Measurements from ENCODE around the gene TRAF4.

TRAF4 gene

DNA sequence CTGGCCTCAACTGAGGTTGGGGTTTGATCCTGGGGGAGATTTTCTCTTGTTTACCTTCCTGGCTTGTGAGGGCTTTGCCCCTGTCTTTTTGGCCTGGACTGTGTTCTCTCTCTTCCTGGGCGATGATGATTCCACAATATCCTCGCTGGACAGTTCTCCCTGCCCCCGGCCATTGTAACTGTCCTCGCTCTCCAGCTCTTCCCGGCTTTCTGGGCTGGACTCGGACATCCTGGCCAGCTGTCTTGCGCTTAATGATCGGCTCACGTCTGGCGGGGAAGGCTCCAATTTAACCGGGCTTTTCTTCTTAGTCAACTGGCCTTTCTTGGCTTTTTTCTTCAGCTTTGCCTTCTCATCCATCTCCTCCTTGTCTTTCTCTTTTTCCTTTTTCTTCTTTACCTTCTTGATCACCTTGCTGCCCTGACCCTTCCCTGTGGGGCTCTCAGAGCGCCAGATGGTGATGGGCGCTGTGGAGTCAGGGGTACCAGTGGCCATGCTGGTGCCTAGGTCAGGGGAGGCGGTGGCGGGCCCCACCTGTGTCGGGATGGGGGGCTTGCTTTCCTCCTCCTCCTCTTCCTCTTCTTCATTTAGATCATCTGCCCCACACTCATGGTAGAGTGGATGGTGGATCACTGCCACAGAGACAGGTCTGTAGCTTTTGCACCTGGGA, 40.1 kb upstream of the TRAF4 start:
- TF ChIP-seq CTCF (conservative IDR thresholded peaks at IDR 0.05; ENCODE audit: low read depth, low read length): no peak
- no peak overlapping the region for H3K4me3 ChIP-seq (ENCODE audit: low read length)
- DNase-seq (ENCODE audit: low read depth): no peak

- DNase-seq (ENCODE audit: low read depth): no peak
- H3K4me3 ChIP-seq (ENCODE audit: low read length): no peak overlapping the region
- no peak for TF ChIP-seq CTCF (conservative IDR thresholded peaks at IDR 0.05; ENCODE audit: low read depth, low read length)
Observed at GRCh38 chr17:28704219-28704858, 39.5 kb upstream of the TRAF4 start.

GRCh38 chr17:28705074-28705659, 38.6 kb upstream of the TRAF4 start:
- no peak overlapping the region for H3K4me3 ChIP-seq (ENCODE audit: low read length)
- no peak for TF ChIP-seq CTCF (conservative IDR thresholded peaks at IDR 0.05; ENCODE audit: low read depth, low read length)
- no peak for DNase-seq (ENCODE audit: low read depth)

DNA sequence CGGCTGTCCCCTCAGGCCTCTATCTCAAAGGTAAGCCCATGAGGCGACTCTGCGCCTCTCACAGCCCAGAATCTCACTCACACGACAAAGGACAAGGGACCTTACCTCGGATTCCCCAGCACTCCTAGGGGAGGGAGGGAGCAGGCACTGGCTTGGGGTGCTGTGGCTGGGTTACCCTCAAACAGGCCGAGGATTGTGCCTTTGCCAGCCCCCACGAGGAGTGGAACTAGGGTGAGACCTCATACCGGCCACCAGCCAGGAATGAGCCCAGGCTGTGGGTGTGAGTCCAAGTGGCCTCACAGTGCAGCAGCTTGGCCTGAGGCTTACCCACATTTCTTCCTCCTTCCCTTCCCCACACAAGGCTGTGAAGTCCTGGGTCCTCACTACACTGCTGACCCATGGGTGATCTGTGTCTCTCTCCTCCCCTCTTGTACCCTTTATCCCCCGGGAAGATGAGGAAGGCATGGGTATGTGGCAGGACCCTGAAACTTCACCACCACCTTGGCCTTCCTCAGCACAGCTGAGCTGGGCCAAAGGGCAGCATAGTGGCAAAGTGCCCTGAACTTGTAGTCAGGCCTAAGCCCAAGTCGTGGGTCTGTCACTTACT, 38.0 kb upstream of the TRAF4 start:
- H3K4me3 ChIP-seq (ENCODE audit: low read length): no peak overlapping the region
- no peak for TF ChIP-seq CTCF (conservative IDR thresholded peaks at IDR 0.05; ENCODE audit: low read depth, low read length)
- no peak for DNase-seq (ENCODE audit: low read depth)

DNA sequence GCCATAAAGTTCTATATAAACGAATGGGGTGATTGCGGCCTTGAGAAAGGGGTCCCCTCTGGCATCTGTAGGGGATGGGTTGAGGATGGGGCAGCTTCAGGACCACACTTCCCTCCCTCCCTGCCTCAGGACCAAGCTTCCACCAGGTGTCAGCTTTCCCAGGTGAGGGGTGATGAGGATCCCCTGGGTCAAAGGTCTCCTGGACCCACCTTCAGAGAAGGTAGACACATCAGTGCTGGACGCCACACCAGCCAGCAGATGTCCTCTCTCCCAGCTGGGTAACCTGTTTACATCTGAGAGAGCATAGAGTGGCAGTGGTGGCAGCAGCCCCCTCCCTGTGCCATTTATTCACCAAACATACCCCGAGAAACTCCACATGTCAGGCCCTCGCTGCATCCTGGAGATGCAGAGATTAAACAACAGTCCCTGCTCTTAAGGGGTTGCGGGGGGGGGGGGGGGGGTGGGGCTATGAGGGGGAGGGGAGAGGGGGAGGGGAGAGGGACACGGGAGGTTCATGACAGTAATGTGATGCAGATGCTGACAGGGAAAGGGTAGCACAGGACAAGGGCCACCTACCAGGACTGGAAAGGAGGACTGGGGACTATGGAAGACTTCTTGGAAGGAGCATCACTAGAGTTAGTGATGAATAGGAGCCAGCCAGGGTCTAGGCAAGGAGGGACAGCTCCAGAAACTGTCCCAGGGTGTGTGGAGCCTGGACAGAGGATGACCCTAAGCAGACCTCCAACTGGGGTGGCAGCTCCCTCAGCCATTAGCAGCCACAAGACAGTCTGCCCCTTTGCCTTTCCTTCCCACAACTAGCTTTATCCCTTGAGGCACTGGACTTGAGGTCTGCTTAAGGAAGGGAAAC, 37.1 kb upstream of the TRAF4 start:
- TF ChIP-seq CTCF (conservative IDR thresholded peaks at IDR 0.05; ENCODE audit: low read depth, low read length): no peak
- H3K4me3 ChIP-seq (ENCODE audit: low read length): no peak overlapping the region
- no peak for DNase-seq (ENCODE audit: low read depth)

GRCh38 chr17:28707339-28707720, 36.5 kb upstream of the TRAF4 start:
- no peak for DNase-seq (ENCODE audit: low read depth)
- no peak overlapping the region for H3K4me3 ChIP-seq (ENCODE audit: low read length)
- no peak for TF ChIP-seq CTCF (conservative IDR thresholded peaks at IDR 0.05; ENCODE audit: low read depth, low read length)

All from retinal pigment epithelial cell (primary cell).